Measurements from ENCODE around the gene MAN1B1. TPM values are rescaled to one million over a fixed set of nuclear protein-coding genes. Genes with fewer than 3 reads are reported as not detected.

Gene MAN1B1
- total RNA-seq, 3 donors from 2014 or later (not counting 1 experiment from before 2014, with no cell fraction given): 75.1 to 99.4 (median 80.4) TPM

GRCh38 chr9:137099231-137099630, 12.4 kb downstream of the MAN1B1 start:
- Mint-ChIP-seq H3K4me1 (peaks cover 9 to 14% of the 10 kb centered on the region in 2 donors), H3K27me3 (ENCODE audit: low read depth in 2 of 2) (no peaks in the 10 kb centered on the region), H3K4me3 (no peak overlapping the region), H3K36me3 (no peaks in the 10 kb centered on the region), H3K9me3 (no peaks in the 10 kb centered on the region), H3K27ac (no peak overlapping the region)
- H3K27me3 ChIP-seq (ENCODE audit: control insufficient read depth, insufficient read depth, low read length): no peaks in the 10 kb centered on the region
- H3K4me3 ChIP-seq (ENCODE audit: low read length): no peak overlapping the region
- WGBS (ENCODE audit: insufficient coverage): 96% methylated on average over 14 of the region's 14 CpGs
- no peak overlapping the region for H3K27ac ChIP-seq (ENCODE audit: low read length)
- ATAC-seq (no peak), DNase-seq (no peak)
- no peaks in the 10 kb centered on the region for H3K9me3 ChIP-seq (ENCODE audit: control insufficient read depth, insufficient read depth, low read length)
- intact Hi-C loops (cut with micrococcal nuclease): no loop called here
- peaks cover 65% of the 10 kb centered on the region for H3K36me3 ChIP-seq (ENCODE audit: control insufficient read depth, insufficient read depth, low read length)
- no peak for TF ChIP-seq CTCF (IDR thresholded peaks at IDR 0.05)
- peaks cover 24% of the 10 kb centered on the region for H3K4me1 ChIP-seq (ENCODE audit: control insufficient read depth, insufficient read depth, low read length)

GRCh38 chr9:137103206-137103999, 16.6 kb downstream of the MAN1B1 start:
- H3K36me3 Mint-ChIP-seq: no peaks in the 10 kb centered on the region
- no peak for DNase-seq
- no peaks in the 10 kb centered on the region for H3K4me1 Mint-ChIP-seq
- H3K27ac ChIP-seq (ENCODE audit: low read length): no peak overlapping the region
- H3K36me3 ChIP-seq (ENCODE audit: control insufficient read depth, insufficient read depth, low read length): peaks cover 78% of the 10 kb centered on the region
- H3K4me3 ChIP-seq (ENCODE audit: low read length): no peak overlapping the region
- no peak for ATAC-seq
- no peaks in the 10 kb centered on the region for H3K27me3 Mint-ChIP-seq (ENCODE audit: low read depth in 2 of 2)
- H3K4me3 Mint-ChIP-seq: no peak overlapping the region
- no peak for TF ChIP-seq CTCF (IDR thresholded peaks at IDR 0.05)
- no peaks in the 10 kb centered on the region for H3K27me3 ChIP-seq (ENCODE audit: control insufficient read depth, insufficient read depth, low read length)
- no peak overlapping the region for H3K27ac Mint-ChIP-seq
- H3K4me1 ChIP-seq (ENCODE audit: control insufficient read depth, insufficient read depth, low read length): no peaks in the 10 kb centered on the region
- 94% methylated on average over 37 of the region's 37 CpGs for WGBS (ENCODE audit: insufficient coverage)
- H3K9me3 ChIP-seq (ENCODE audit: control insufficient read depth, insufficient read depth, low read length): no peaks in the 10 kb centered on the region
- intact Hi-C loops (cut with micrococcal nuclease): no loop called here
- H3K9me3 Mint-ChIP-seq: no peaks in the 10 kb centered on the region

DNA sequence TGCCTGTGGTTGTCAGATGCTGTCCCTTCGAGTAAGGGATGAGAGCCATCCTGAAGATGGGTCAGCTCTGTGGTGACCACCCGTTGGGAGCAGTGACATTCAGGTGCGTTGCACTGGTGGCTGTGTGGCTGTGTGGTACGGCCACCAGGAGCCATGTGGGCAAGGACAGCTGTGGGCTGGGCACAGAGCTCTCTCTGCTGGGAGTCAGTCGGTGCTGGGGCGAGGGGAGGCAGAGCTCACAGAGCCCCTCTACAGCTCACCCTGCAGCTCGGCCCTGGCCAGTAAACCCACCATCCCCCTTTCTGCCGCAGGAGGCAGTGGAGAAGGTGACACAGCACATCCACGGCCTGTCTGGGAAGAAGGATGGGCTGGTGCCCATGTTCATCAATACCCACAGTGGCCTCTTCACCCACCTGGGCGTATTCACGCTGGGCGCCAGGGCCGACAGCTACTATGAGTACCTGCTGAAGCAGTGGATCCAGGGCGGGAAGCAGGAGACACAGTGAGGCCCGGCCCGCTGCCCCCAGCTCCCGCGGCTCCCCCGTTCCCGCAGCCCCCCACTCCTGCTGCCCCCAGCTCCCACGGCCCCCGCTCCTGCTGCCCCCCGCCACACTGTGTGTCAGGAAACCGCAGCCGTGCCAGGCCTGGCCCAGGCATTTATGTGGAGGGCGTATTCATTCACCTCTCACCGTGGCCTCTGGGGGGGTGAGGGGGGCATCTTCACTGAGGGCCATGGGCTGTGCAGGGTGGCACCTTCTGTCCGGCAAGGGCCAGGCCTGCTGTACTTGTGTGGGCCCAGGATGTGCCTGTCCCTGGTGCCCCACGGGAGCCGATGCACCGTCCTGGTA, 19.3 kb downstream of the MAN1B1 start:
- intact Hi-C loops (cut with micrococcal nuclease): no loop called here
- H3K36me3 Mint-ChIP-seq: no peaks in the 10 kb centered on the region

More for the DNA sequence above, 19.3 kb downstream of the MAN1B1 start:
- H3K4me1 ChIP-seq (ENCODE audit: control insufficient read depth, insufficient read depth, low read length): no peaks in the 10 kb centered on the region
- Mint-ChIP-seq H3K4me1 (no peaks in the 10 kb centered on the region), H3K4me3 (no peak overlapping the region), H3K27me3 (ENCODE audit: low read depth in 2 of 2) (no peaks in the 10 kb centered on the region), H3K27ac (no peak overlapping the region), H3K9me3 (no peaks in the 10 kb centered on the region)
- 97% methylated on average over 31 of the region's 31 CpGs for WGBS (ENCODE audit: insufficient coverage)
- H3K27me3 ChIP-seq (ENCODE audit: control insufficient read depth, insufficient read depth, low read length): no peaks in the 10 kb centered on the region
- H3K27ac ChIP-seq (ENCODE audit: low read length): no peak overlapping the region
- no peak for TF ChIP-seq CTCF (IDR thresholded peaks at IDR 0.05)
- H3K9me3 ChIP-seq (ENCODE audit: control insufficient read depth, insufficient read depth, low read length): no peaks in the 10 kb centered on the region
- no peak overlapping the region for H3K4me3 ChIP-seq (ENCODE audit: low read length)
- H3K36me3 ChIP-seq (ENCODE audit: control insufficient read depth, insufficient read depth, low read length): peaks cover 82% of the 10 kb centered on the region
- no peak for ATAC-seq
- no peak for DNase-seq

All from natural killer cell (primary cell).